Measurements from ENCODE around the gene ADGRV1.

The ADGRV1 gene

DNA sequence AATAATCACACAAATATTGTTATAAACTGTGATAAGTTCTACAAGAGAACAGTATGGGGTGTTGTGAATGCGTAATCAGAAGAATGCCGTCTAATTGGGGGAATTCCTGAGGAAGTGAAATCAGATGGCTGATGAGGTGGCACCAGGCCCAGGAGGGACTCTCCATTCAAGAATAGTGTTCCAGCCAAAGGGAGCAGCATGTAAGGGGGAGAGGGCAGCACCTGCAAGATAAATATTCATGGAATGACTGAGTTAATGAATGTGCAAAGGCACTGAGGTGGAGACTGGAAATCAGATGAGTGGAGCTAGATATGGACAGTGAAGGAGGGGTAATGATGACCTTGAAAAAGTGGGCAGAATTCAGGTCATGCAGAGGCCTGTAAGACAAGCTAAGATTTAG is 574.0 kb downstream of the ADGRV1 start:
- Mint-ChIP-seq H3K27me3 (no peaks in the 10 kb centered on the region), H3K36me3 (ENCODE audit: low read depth) (no peaks in the 10 kb centered on the region), H3K4me1 (no peaks in the 10 kb centered on the region), H3K27ac (no peak overlapping the region), H3K9me3 (peaks cover 7% of the 10 kb centered on the region), H3K4me3 (no peak overlapping the region)
- DNase-seq (no peak), ATAC-seq (no peak)

DNA sequence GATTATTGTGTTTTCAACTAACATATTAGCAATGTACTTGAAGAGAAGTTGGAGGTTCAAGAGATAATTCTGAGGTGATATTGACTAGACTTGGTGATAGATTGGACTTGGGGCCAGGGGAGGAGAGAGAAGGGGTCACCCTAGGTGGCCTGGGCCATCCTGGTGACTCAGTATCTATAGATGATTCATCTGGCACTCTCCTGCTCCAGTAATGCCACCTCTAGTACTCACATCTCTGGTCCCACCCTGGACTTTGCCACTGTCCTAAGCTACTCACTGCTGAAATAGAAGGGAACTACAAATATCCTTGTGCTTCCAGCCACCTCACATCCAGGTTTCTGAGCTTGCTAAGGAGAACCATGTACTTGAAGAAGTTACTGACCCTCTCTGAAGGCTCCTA is 574.6 kb downstream of the ADGRV1 start:
- DNase-seq (no peak), ATAC-seq (no peak)
- Mint-ChIP-seq H3K36me3 (ENCODE audit: low read depth) (no peaks in the 10 kb centered on the region), H3K9me3 (peaks cover 7% of the 10 kb centered on the region), H3K4me1 (no peaks in the 10 kb centered on the region), H3K27me3 (no peaks in the 10 kb centered on the region), H3K4me3 (no peak overlapping the region), H3K27ac (no peak overlapping the region)

- peaks cover 5% of the 10 kb centered on the region for H3K9me3 Mint-ChIP-seq
- H3K27me3 Mint-ChIP-seq: peaks cover 2% of the 10 kb centered on the region
- peaks cover 6% of the 10 kb centered on the region for H3K4me1 Mint-ChIP-seq
- DNase-seq (no peak), ATAC-seq (no peak)
- no peak overlapping the region for H3K4me3 Mint-ChIP-seq
- H3K27ac Mint-ChIP-seq: no peak overlapping the region
- H3K36me3 Mint-ChIP-seq (ENCODE audit: low read depth): no peaks in the 10 kb centered on the region
Observed at GRCh38 chr5:91135475-91136248, 577.1 kb downstream of the ADGRV1 start.

GRCh38 chr5:91136271-91136670 is 577.7 kb downstream of the ADGRV1 start:
- Mint-ChIP-seq H3K27me3 (peaks cover 2% of the 10 kb centered on the region), H3K4me1 (peaks cover 6% of the 10 kb centered on the region), H3K27ac (no peak overlapping the region), H3K9me3 (no peaks in the 10 kb centered on the region), H3K4me3 (no peak overlapping the region), H3K36me3 (ENCODE audit: low read depth) (no peaks in the 10 kb centered on the region)
- no peak for ATAC-seq
- DNase-seq: no peak

- Mint-ChIP-seq H3K4me1 (peaks cover 12% of the 10 kb centered on the region), H3K27me3 (peaks cover 2% of the 10 kb centered on the region), H3K36me3 (ENCODE audit: low read depth) (no peaks in the 10 kb centered on the region), H3K9me3 (no peaks in the 10 kb centered on the region), H3K27ac (no peak overlapping the region), H3K4me3 (no peak overlapping the region)
- ATAC-seq (no peak), DNase-seq (no peak)
Observed at GRCh38 chr5:91137647-91138046, 579.0 kb downstream of the ADGRV1 start.

- Mint-ChIP-seq H3K4me1 (peaks cover 13% of the 10 kb centered on the region), H3K27me3 (peaks cover 2% of the 10 kb centered on the region), H3K36me3 (ENCODE audit: low read depth) (no peaks in the 10 kb centered on the region), H3K4me3 (no peak overlapping the region), H3K9me3 (no peaks in the 10 kb centered on the region), H3K27ac (no peak overlapping the region)
- peak; percentile 40 for ATAC-seq
- no peak for DNase-seq
Observed at GRCh38 chr5:91139572-91140200, 581.1 kb downstream of the ADGRV1 start.

- no peaks in the 10 kb centered on the region for H3K9me3 Mint-ChIP-seq
- no peak overlapping the region for H3K4me3 Mint-ChIP-seq
- H3K27me3 Mint-ChIP-seq: peaks cover 2% of the 10 kb centered on the region
- ATAC-seq (no peak), DNase-seq (no peak)
- no peaks in the 10 kb centered on the region for H3K36me3 Mint-ChIP-seq (ENCODE audit: low read depth)
- H3K4me1 Mint-ChIP-seq: peaks cover 13% of the 10 kb centered on the region
- H3K27ac Mint-ChIP-seq: no peak overlapping the region
Observed at GRCh38 chr5:91140657-91141056, 582.1 kb downstream of the ADGRV1 start.

GRCh38 chr5:91141642-91142041 is 583.0 kb downstream of the ADGRV1 start:
- H3K4me3 Mint-ChIP-seq: no peak overlapping the region
- H3K27me3 Mint-ChIP-seq: peaks cover 2% of the 10 kb centered on the region
- H3K27ac Mint-ChIP-seq: no peak overlapping the region
- DNase-seq (no peak), ATAC-seq (no peak)
- H3K9me3 Mint-ChIP-seq: no peaks in the 10 kb centered on the region
- peaks cover 13% of the 10 kb centered on the region for H3K4me1 Mint-ChIP-seq
- H3K36me3 Mint-ChIP-seq (ENCODE audit: low read depth): no peaks in the 10 kb centered on the region

- ATAC-seq: no peak
- no peak for DNase-seq
- no peak overlapping the region for H3K4me3 Mint-ChIP-seq
- peaks cover 13% of the 10 kb centered on the region for H3K4me1 Mint-ChIP-seq
- no peaks in the 10 kb centered on the region for H3K9me3 Mint-ChIP-seq
- no peak overlapping the region for H3K27ac Mint-ChIP-seq
- H3K36me3 Mint-ChIP-seq (ENCODE audit: low read depth): no peaks in the 10 kb centered on the region
- H3K27me3 Mint-ChIP-seq: peaks cover 2% of the 10 kb centered on the region
Observed at GRCh38 chr5:91142386-91142785, 583.8 kb downstream of the ADGRV1 start.

GRCh38 chr5:91142819-91143218 is 584.2 kb downstream of the ADGRV1 start:
- peaks cover 2% of the 10 kb centered on the region for H3K27me3 Mint-ChIP-seq
- H3K4me3 Mint-ChIP-seq: no peak overlapping the region
- ATAC-seq: no peak

DNA sequence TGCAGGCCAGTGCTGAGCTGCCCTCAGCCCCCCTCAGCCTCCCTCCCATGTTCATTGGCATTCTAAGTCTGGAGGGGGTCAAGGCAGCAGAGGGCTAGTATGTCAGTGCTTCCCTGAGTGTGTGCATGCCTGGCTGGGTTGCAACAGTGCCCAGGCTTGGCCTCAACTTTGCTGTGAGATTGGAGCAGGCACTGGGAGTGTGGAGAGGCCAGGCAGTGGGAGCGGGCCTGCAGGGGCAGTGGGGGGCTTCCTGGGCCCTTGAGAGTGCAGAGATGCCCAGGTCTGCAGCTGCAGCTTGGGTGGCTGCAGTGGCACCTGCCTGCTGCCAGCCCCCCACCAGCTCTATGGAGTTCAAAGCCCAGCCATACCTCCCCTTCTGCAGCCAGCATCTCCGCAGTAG is 585.2 kb downstream of the ADGRV1 start:
- DNase-seq (no peak), ATAC-seq (no peak)
- Mint-ChIP-seq H3K4me3 (no peak overlapping the region), H3K27me3 (peaks cover 2% of the 10 kb centered on the region), H3K36me3 (ENCODE audit: low read depth) (no peaks in the 10 kb centered on the region), H3K4me1 (peaks cover 13% of the 10 kb centered on the region), H3K9me3 (no peaks in the 10 kb centered on the region), H3K27ac (no peak overlapping the region)

More at GRCh38 chr5:91142819-91143218, 584.2 kb downstream of the ADGRV1 start:
- Mint-ChIP-seq H3K9me3 (no peaks in the 10 kb centered on the region), H3K27ac (no peak overlapping the region), H3K4me1 (peaks cover 13% of the 10 kb centered on the region), H3K36me3 (ENCODE audit: low read depth) (no peaks in the 10 kb centered on the region)
- no peak for DNase-seq

DNA sequence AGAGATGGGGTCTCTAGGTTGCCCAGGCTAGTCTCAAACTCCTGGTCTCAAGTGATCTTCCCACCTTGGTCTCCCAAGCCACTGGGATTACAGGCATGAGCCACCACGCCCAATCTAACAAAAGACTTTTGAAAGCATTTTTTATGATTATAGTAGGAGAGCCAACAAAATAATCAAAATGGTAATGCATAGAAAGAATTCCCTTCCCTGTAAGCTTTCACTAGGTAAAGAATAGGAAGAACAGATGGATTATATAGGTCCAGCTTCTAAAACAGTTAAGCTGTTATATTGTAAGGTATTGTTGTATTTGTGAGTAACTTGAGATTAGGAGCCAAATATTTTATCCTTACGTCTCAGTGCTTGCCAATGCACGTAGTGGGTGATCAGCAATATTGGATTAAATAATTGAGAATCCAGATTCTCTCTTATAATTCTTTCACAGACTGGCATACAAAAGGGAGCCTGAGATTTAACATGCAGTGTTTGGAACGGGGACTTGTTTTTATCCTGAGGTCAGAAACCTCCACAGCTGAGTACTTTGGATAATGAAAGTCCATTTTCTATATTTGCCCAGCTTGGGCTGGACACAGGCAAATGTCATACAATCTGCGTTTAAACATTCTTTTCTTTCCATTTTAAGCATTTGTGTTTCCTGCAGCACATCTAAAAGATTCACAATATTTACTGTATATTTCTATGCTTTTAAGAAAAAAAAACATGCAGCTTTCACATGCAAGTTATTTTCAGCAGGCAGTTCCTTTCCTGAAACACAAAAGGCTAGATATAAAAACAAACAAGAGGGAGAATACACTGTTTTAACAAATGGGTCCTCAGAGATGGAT is 586.1 kb downstream of the ADGRV1 start:
- peaks cover 12% of the 10 kb centered on the region for H3K4me1 Mint-ChIP-seq

DNA sequence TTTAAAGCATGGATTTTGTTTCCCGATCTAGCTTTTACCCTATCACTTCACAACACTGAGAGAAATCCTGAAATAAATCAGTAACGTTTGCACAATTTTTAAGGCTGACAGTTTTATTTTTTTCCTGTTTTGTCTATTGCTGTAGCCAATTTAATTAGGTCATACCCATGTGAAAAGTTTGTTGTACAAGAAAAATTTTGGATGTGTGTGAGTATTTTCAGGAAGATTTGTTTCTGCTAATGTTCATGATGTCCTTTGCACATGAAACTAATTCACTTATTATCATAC is 586.7 kb downstream of the ADGRV1 start:
- H3K27me3 Mint-ChIP-seq: peaks cover 2% of the 10 kb centered on the region
- peaks cover 12% of the 10 kb centered on the region for H3K4me1 Mint-ChIP-seq
- H3K9me3 Mint-ChIP-seq: no peaks in the 10 kb centered on the region
- H3K27ac Mint-ChIP-seq: no peak overlapping the region
- H3K4me3 Mint-ChIP-seq: no peak overlapping the region
- no peaks in the 10 kb centered on the region for H3K36me3 Mint-ChIP-seq (ENCODE audit: low read depth)
- ATAC-seq (no peak), DNase-seq (no peak)

More for the DNA sequence above, 586.1 kb downstream of the ADGRV1 start:
- Mint-ChIP-seq H3K27ac (no peak overlapping the region), H3K27me3 (no peaks in the 10 kb centered on the region), H3K36me3 (ENCODE audit: low read depth) (no peaks in the 10 kb centered on the region), H3K9me3 (no peaks in the 10 kb centered on the region), H3K4me3 (no peak overlapping the region)
- ATAC-seq (no peak), DNase-seq (no peak)

DNA sequence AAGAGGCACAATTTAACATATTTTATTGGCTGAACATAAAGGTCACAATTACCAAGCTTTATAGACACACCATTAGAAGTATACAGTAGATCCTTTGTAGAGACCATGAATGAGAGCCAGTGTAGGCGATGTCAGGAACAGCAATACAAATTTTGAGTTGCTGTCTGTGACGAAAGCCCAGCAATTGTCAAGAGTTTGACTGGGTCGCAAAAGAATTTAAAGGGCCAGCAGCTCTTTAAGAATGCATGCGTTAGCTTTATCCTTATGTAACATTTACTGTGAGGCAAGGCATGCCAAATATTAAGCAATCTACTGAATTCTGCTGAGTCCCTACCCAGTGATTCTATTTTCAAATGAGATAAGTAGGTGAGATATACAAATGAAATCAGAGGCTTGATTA is 587.6 kb downstream of the ADGRV1 start:
- no peak for DNase-seq
- Mint-ChIP-seq H3K9me3 (no peaks in the 10 kb centered on the region), H3K36me3 (ENCODE audit: low read depth) (no peaks in the 10 kb centered on the region), H3K4me1 (peaks cover 15% of the 10 kb centered on the region), H3K4me3 (no peak overlapping the region), H3K27me3 (peaks cover 2% of the 10 kb centered on the region), H3K27ac (no peak overlapping the region)
- ATAC-seq: no peak
